Measurements from ENCODE around the gene MEIOSIN. TPM values are rescaled to one million over a fixed set of nuclear protein-coding genes. Genes with fewer than 3 reads are reported as not detected.
A peak's percentile ranks its signal among the peaks of the same experiment; 100 is the strongest.

The MEIOSIN gene
- total and polyA plus RNA-seq, 5 donors from 2014 or later: not detected

DNA sequence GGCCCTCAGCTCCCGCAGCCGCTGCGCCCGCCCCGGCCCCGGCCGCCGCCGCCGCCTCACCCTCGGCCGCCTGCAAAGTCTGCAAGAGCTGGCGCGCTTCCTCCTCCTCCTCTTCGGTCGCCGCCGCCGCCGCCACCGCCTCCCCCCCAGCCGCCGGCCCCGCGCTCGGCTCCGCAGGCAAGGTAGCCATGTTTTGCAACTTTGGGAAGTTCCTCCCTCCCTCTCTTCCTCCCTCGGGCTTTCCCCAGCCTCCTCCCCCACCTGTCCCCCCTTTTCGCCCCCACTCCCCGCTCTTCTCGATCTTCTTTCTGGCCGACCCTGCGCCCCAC, 35.4 kb downstream of the MEIOSIN start:
- Mint-ChIP-seq H3K27ac (no peak overlapping the region), H3K36me3 (no peaks in the 10 kb centered on the region), H3K27me3 (peaks cover 14% of the 10 kb centered on the region), H3K9me3 (no peaks in the 10 kb centered on the region), H3K4me1 (peaks cover 0 to 26% (median 10%) of the 10 kb centered on the region in 4 donors), H3K4me3 (peak overlapping the region; percentile 87 to 96 (median 92))
- Histone ChIP-seq H3K36me3 (ENCODE audit: control insufficient read depth, insufficient read depth, low read length) (no peaks in the 10 kb centered on the region), H3K27me3 (ENCODE audit: control insufficient read depth, insufficient read depth, low read length) (no peaks in the 10 kb centered on the region), H3K4me3 (ENCODE audit: low read depth, low read length) (no peak overlapping the region), H3K27ac (ENCODE audit: insufficient read depth, low read length, poor library complexity, severe bottlenecking) (peak overlapping the region; percentile 81), H3K9me3 (ENCODE audit: control insufficient read depth in 2 of 2, low read length in 2 of 2) (no peaks in the 10 kb centered on the region), H3K4me1 (ENCODE audit: control insufficient read depth, insufficient read depth, low read length, poor library complexity, severe bottlenecking) (peaks cover 30% of the 10 kb centered on the region)
- ATAC-seq (ENCODE audit: low read depth in 2 of 2): no peak
- peak in 2 of 3 donors; percentile 38 to 42 for DNase-seq

DNA sequence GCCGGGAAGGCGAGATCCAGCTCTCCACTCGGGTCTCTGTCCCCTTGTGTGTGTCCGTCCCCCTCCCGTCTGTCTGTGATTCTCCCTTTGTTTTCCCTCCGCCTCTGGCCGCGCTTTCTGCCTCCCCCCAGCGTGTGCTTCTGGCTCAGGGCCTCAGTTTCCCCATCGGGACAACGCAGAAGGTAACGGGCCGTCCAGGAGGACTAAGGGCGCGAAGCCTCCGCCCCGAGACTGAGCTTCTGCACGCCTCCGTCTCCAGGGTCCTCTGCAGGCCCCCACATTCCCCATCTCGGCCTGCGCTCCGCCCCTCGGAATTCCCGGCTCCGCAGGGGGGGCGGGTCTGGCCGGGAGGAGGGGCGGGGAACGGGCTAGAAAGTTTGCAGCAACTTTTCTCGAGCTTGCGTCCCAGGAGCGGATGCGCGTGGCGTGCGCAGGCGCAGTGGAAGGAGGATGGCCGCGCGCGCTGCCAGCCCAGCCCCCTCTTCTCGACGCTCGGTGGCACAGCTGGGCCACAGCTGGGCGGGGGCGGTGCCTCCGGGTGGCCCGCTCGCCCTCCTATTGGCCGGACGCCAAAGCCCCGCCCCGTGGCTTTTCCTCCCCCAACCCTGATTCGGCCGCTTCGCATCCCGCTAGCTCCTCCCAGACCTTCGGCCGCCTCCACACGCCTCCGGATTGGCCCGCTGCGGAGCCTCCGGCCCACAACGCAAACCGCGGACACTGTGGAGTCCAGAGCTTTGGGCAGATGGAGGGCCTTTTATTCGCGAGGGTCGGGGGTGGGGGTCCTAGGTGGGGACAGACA, 35.9 kb downstream of the MEIOSIN start, which contains the start of gene SIX5:
Gene SIX5 (minus strand): TSS at position 269 of the 799 bp plus-strand sequence. CDS start 408 bp downstream, outside the sequence.
- peaks cover 0 to 26% (median 10%) of the 10 kb centered on the region in 4 donors for H3K4me1 Mint-ChIP-seq
- Histone ChIP-seq H3K27me3 (ENCODE audit: control insufficient read depth, insufficient read depth, low read length) (no peaks in the 10 kb centered on the region), H3K4me1 (ENCODE audit: control insufficient read depth, insufficient read depth, low read length, poor library complexity, severe bottlenecking) (peaks cover 30% of the 10 kb centered on the region), H3K36me3 (ENCODE audit: control insufficient read depth, insufficient read depth, low read length) (no peaks in the 10 kb centered on the region), H3K9me3 (ENCODE audit: control insufficient read depth in 2 of 2, low read length in 2 of 2) (no peaks in the 10 kb centered on the region), H3K27ac (ENCODE audit: insufficient read depth, low read length, poor library complexity, severe bottlenecking) (peak within 1 kb of the TSS; percentile 81), H3K4me3 (ENCODE audit: low read depth, low read length) (peak within 1 kb of the TSS; percentile 57)
- no peaks in the 10 kb centered on the region for H3K9me3 Mint-ChIP-seq
- peak within 1 kb of the TSS; percentile 86 to 92 (median 91) for H3K27ac Mint-ChIP-seq
- no peaks in the 10 kb centered on the region for H3K36me3 Mint-ChIP-seq
- ATAC-seq (ENCODE audit: low read depth in 2 of 2) (peak; percentile 63 to 67), DNase-seq (peak; percentile 90 to 97 (median 93))
- H3K27me3 Mint-ChIP-seq: peaks cover 14% of the 10 kb centered on the region
- peak within 1 kb of the TSS; percentile 87 to 96 (median 92) for H3K4me3 Mint-ChIP-seq

DNA sequence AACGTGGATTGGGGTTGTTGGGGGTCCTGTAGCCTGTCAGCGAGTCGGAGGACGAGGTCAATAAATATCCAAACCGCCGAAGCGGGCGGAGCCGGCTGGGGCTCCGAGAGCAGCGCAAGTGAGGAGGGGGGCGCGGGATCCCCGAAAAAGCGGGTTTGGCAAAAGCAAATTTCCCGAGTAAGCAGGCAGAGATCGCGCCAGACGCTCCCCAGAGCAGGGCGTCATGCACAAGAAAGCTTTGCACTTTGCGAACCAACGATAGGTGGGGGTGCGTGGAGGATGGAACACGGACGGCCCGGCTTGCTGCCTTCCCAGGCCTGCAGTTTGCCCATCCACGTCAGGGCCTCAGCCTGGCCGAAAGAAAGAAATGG, 36.6 kb downstream of the MEIOSIN start:
- ATAC-seq (ENCODE audit: low read depth in 2 of 2) (peak; percentile 26 to 28), DNase-seq (peak; percentile 48 to 85 (median 72))
- Mint-ChIP-seq H3K4me1 (peaks cover 0 to 28% (median 10%) of the 10 kb centered on the region in 4 donors), H3K27ac (peak overlapping the region; percentile 86 to 92 (median 91)), H3K36me3 (no peaks in the 10 kb centered on the region), H3K9me3 (no peaks in the 10 kb centered on the region), H3K4me3 (peak overlapping the region; percentile 87 to 96 (median 92)), H3K27me3 (peaks cover 14% of the 10 kb centered on the region)
- H3K4me3 ChIP-seq (ENCODE audit: low read depth, low read length): peak overlapping the region; percentile 45
- no peaks in the 10 kb centered on the region for H3K36me3 ChIP-seq (ENCODE audit: control insufficient read depth, insufficient read depth, low read length)
- peak overlapping the region; percentile 81 for H3K27ac ChIP-seq (ENCODE audit: insufficient read depth, low read length, poor library complexity, severe bottlenecking)
- peaks cover 30% of the 10 kb centered on the region for H3K4me1 ChIP-seq (ENCODE audit: control insufficient read depth, insufficient read depth, low read length, poor library complexity, severe bottlenecking)
- H3K9me3 ChIP-seq (ENCODE audit: control insufficient read depth in 2 of 2, low read length in 2 of 2): no peaks in the 10 kb centered on the region
- H3K27me3 ChIP-seq (ENCODE audit: control insufficient read depth, insufficient read depth, low read length): no peaks in the 10 kb centered on the region

DNA sequence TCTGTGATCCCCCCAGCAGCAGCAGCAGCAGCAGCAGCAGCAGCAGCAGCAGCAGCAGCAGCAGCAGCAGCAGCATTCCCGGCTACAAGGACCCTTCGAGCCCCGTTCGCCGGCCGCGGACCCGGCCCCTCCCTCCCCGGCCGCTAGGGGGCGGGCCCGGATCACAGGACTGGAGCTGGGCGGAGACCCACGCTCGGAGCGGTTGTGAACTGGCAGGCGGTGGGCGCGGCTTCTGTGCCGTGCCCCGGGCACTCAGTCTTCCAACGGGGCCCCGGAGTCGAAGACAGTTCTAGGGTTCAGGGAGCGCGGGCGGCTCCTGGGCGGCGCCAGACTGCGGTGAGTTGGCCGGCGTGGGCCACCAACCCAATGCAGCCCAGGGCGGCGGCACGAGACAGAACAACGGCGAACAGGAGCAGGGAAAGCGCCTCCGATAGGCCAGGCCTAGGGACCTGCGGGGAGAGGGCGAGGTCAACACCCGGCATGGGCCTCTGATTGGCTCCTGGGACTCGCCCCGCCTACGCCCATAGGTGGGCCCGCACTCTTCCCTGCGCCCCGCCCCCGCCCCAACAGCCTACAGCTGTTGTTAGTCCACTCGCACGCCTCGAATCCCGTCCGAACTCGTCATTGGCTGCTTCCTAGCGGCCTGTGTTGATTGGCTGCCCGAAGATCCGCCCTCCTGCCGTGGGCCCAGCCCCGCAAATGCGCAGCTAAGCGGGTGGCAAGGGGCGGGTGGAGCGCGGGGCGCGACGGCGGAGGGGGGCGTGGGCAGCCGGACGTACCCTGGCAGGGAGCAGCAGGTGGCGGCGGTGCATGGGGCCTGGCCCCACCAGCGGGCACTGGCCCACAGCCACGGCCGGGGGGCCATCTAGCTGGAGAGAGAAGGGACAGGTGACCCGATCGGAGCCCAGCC, 37.2 kb downstream of the MEIOSIN start:
- H3K27me3 ChIP-seq (ENCODE audit: control insufficient read depth, insufficient read depth, low read length): no peaks in the 10 kb centered on the region
- Mint-ChIP-seq H3K27me3 (peaks cover 14% of the 10 kb centered on the region), H3K36me3 (no peaks in the 10 kb centered on the region), H3K4me3 (peak overlapping the region; percentile 87 to 96 (median 92)), H3K4me1 (peaks cover 0 to 29% (median 10%) of the 10 kb centered on the region in 4 donors), H3K27ac (peak overlapping the region; percentile 76 to 92 (median 91)), H3K9me3 (no peaks in the 10 kb centered on the region)
- H3K9me3 ChIP-seq (ENCODE audit: control insufficient read depth in 2 of 2, low read length in 2 of 2): no peaks in the 10 kb centered on the region
- H3K4me1 ChIP-seq (ENCODE audit: control insufficient read depth, insufficient read depth, low read length, poor library complexity, severe bottlenecking): peaks cover 30% of the 10 kb centered on the region
- H3K36me3 ChIP-seq (ENCODE audit: control insufficient read depth, insufficient read depth, low read length): no peaks in the 10 kb centered on the region
- peak overlapping the region; percentile 45 for H3K4me3 ChIP-seq (ENCODE audit: low read depth, low read length)
- peak overlapping the region; percentile 81 for H3K27ac ChIP-seq (ENCODE audit: insufficient read depth, low read length, poor library complexity, severe bottlenecking)
- DNase-seq (peak; percentile 87 to 96 (median 94)), ATAC-seq (ENCODE audit: low read depth in 2 of 2) (peak; percentile 73 to 76)

DNA sequence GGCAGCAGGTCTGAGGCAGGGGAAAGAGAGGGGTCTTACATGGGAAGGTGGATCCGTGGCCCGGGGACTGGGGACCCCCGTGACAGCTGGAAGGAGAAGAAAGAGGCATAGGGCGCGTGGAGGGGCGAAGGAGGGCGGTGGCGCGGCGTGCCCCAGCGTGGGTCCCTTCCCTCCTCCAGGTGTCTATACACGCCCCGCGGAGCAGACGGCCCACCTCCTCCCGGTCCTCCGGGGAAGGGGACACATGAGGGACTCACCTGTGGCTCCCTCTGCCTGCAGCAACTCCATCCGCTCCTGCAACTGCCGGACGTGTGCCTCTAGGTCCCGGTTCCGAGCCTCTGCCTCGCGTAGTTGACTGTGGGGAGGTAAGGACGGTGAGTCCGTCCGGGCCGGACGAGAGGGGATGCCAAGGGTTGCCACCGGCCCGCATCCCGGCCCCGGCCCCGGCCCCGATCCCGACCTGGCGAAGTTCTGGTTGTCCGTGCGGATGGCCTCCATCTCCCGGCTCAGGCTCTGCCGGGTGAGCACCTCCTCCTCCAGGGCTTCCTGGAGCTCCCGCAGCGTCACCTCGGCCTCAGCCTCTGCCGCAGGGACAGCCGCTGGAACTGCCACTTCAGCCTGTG, 38.2 kb downstream of the MEIOSIN start:
- H3K27me3 ChIP-seq (ENCODE audit: control insufficient read depth, insufficient read depth, low read length): no peaks in the 10 kb centered on the region
- H3K36me3 Mint-ChIP-seq: no peaks in the 10 kb centered on the region
- no peaks in the 10 kb centered on the region for H3K9me3 Mint-ChIP-seq
- H3K4me1 Mint-ChIP-seq: peaks cover 0 to 29% (median 10%) of the 10 kb centered on the region in 4 donors
- peaks cover 14% of the 10 kb centered on the region for H3K27me3 Mint-ChIP-seq
- no peak overlapping the region for H3K4me3 ChIP-seq (ENCODE audit: low read depth, low read length)
- no peaks in the 10 kb centered on the region for H3K36me3 ChIP-seq (ENCODE audit: control insufficient read depth, insufficient read depth, low read length)
- H3K9me3 ChIP-seq (ENCODE audit: control insufficient read depth in 2 of 2, low read length in 2 of 2): no peaks in the 10 kb centered on the region
- ATAC-seq (ENCODE audit: low read depth in 2 of 2) (no peak), DNase-seq (no peak)
- H3K4me3 Mint-ChIP-seq: peak overlapping the region in 3 of 4 donors; percentile 41 to 95 (median 56)
- peak overlapping the region; percentile 81 for H3K27ac ChIP-seq (ENCODE audit: insufficient read depth, low read length, poor library complexity, severe bottlenecking)
- peak overlapping the region in 2 of 3 donors; percentile 60 to 76 for H3K27ac Mint-ChIP-seq
- H3K4me1 ChIP-seq (ENCODE audit: control insufficient read depth, insufficient read depth, low read length, poor library complexity, severe bottlenecking): peaks cover 30% of the 10 kb centered on the region

DNA sequence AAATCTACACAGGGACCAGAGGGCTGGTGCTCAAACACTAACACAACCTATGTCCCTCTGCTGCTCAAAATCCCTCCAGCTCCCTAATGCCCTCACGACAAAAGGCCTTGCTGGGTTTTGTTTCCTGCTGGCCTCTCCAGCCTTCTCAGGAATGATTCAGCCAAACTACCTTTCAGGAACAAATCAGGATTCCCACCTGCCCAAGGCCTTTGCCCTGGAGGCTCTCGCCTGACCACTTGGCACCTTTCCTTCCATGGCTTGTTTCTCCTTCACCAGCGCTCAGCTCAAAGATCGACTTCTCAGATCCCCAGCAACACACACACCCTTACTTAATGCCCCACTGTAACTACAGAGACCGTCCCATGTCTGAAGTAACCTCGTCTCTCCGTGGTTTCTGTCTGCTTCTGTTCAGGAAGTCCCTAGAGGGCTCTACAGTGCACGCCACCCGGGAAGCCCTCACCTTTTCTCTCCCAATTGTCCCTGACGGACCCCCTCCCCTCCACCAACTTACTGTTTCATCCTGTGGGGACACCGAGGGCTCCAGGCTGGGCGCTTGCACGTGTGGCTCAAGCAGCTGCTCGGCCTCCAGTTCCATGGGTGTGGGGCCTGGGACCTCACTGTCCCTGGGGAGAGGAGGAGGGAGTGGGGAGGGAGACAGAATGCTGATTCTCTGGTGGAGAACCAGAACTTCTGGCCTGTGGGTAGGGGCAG, 39.0 kb downstream of the MEIOSIN start:
- Histone ChIP-seq H3K27me3 (ENCODE audit: control insufficient read depth, insufficient read depth, low read length) (no peaks in the 10 kb centered on the region), H3K4me1 (ENCODE audit: control insufficient read depth, insufficient read depth, low read length, poor library complexity, severe bottlenecking) (peaks cover 30% of the 10 kb centered on the region), H3K27ac (ENCODE audit: insufficient read depth, low read length, poor library complexity, severe bottlenecking) (no peak overlapping the region), H3K4me3 (ENCODE audit: low read depth, low read length) (no peak overlapping the region), H3K9me3 (ENCODE audit: control insufficient read depth in 2 of 2, low read length in 2 of 2) (no peaks in the 10 kb centered on the region), H3K36me3 (ENCODE audit: control insufficient read depth, insufficient read depth, low read length) (peaks cover 4% of the 10 kb centered on the region)
- ATAC-seq (ENCODE audit: low read depth in 2 of 2): no peak
- Mint-ChIP-seq H3K9me3 (no peaks in the 10 kb centered on the region), H3K27me3 (peaks cover 14% of the 10 kb centered on the region), H3K4me1 (peaks cover 0 to 29% (median 10%) of the 10 kb centered on the region in 4 donors), H3K4me3 (peak overlapping the region; percentile 30 to 95 (median 52)), H3K36me3 (peaks cover 5% of the 10 kb centered on the region), H3K27ac (peak overlapping the region in 2 of 3 donors; percentile 8 to 70)
- DNase-seq: no peak

DNA sequence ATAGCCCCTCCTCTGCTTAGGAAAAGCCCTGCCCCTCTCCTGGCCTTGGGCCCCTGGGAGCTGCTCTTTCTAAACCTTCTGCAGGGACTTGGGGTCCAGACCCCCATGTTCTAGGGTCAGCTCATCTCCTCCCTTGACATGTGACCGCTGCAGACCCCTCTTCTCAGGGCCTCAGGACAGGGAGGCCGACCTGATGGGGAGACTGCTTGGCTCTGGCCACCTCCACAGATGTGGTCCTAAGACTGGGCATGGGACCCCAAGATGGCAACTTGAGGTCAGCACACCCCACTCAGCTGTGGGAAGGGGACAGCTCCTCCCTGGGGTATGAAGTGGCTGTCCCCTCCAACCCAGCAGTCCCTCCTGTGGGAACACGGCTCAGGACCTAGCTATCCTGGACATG, 39.7 kb downstream of the MEIOSIN start:
- H3K4me1 Mint-ChIP-seq: peaks cover 0 to 29% (median 10%) of the 10 kb centered on the region in 4 donors
- peaks cover 5% of the 10 kb centered on the region for H3K36me3 Mint-ChIP-seq
- Histone ChIP-seq H3K9me3 (ENCODE audit: control insufficient read depth in 2 of 2, low read length in 2 of 2) (no peaks in the 10 kb centered on the region), H3K4me1 (ENCODE audit: control insufficient read depth, insufficient read depth, low read length, poor library complexity, severe bottlenecking) (peaks cover 25% of the 10 kb centered on the region), H3K36me3 (ENCODE audit: control insufficient read depth, insufficient read depth, low read length) (peaks cover 4% of the 10 kb centered on the region), H3K27ac (ENCODE audit: insufficient read depth, low read length, poor library complexity, severe bottlenecking) (no peak overlapping the region), H3K27me3 (ENCODE audit: control insufficient read depth, insufficient read depth, low read length) (no peaks in the 10 kb centered on the region), H3K4me3 (ENCODE audit: low read depth, low read length) (no peak overlapping the region)
- H3K27me3 Mint-ChIP-seq: peaks cover 14% of the 10 kb centered on the region
- no peak overlapping the region for H3K4me3 Mint-ChIP-seq
- DNase-seq: no peak
- no peak for ATAC-seq (ENCODE audit: low read depth in 2 of 2)
- H3K27ac Mint-ChIP-seq: no peak overlapping the region
- no peaks in the 10 kb centered on the region for H3K9me3 Mint-ChIP-seq

Data from CD4-positive, CD25-positive, alpha-beta regulatory T cell (primary cell).